Common myeloid progenitor, CD34-positive (primary cell): ENCODE results near the gene TSPEAR.

Source experiments
- CTCF ChIA-PET: fragments of 350-600 bp; sonication (Branson Sonifier 250); formaldehyde crosslinking; loops from one replicate; lab custom pipeline; 2021; ENCODE audit warnings: antibody characterized with exemption; lab: Charles Lee
- POLR2A ChIA-PET: fragments of 350-600 bp; sonication (Branson Sonifier 250); formaldehyde crosslinking; loops from one replicate; lab custom pipeline; 2021; ENCODE audit warnings: antibody characterized with exemption; lab: Charles Lee
- DNase-seq, 3 donors: peaks; one replicate each; pipeline versions ENCODE4 v3.0.0 to v3.0.0-alpha.2; 2013
- H3K27ac ChIP-seq, 2 experiments: 1 replicate in 1 of 2; 2 replicates in 1 of 2; pipeline ENCODE4 v1.7.0; 2013; ENCODE audit warnings: inconsistent platforms in 2 of 2, low read length in 2 of 2, mild to moderate bottlenecking in 2 of 2, low read depth in 1 of 2, moderate library complexity in 1 of 2; ENCODE audit not compliant: severe bottlenecking in 2 of 2, insufficient read depth in 1 of 2, poor library complexity in 1 of 2
- H3K27me3 ChIP-seq, 5 experiments: replicated peaks in 2 of 5; 1 replicate in 3 of 5; 2 replicates in 2 of 5; pipeline versions ENCODE4 v1.6.1 to v1.7.0; 2013; ENCODE audit warnings: low read length in 4 of 5, mild to moderate bottlenecking in 2 of 5, moderate library complexity in 2 of 5, inconsistent platforms in 1 of 5; ENCODE audit not compliant: insufficient read depth in 5 of 5, control insufficient read depth in 4 of 5
- H3K36me3 ChIP-seq, 4 experiments: 1 replicate in 2 of 4; 2 replicates in 2 of 4; pipeline versions ENCODE4 v1.6.1 to v1.7.0; 2013; ENCODE audit warnings: low read length in 3 of 4, control low read depth in 1 of 4, mild to moderate bottlenecking in 1 of 4; ENCODE audit not compliant: control insufficient read depth in 4 of 4, insufficient read depth in 4 of 4
- H3K4me1 ChIP-seq, 4 experiments: 1 replicate in 3 of 4; 2 replicates in 1 of 4; pipeline versions ENCODE4 v1.6.1 to v1.7.1; 2013; ENCODE audit warnings: low read length in 3 of 4, mild to moderate bottlenecking in 3 of 4, control low read depth in 1 of 4, inconsistent platforms in 1 of 4, moderate library complexity in 1 of 4; ENCODE audit not compliant: control insufficient read depth in 4 of 4, insufficient read depth in 4 of 4; ENCODE audit errors: control extremely low read depth in 1 of 4
- H3K4me3 ChIP-seq, 7 experiments: 1 replicate in 4 of 7; 2 replicates in 3 of 7; pipeline versions ENCODE4 v1.5.1 to v1.7.0; 2013; ENCODE audit warnings: mild to moderate bottlenecking in 7 of 7, low read length in 6 of 7, moderate library complexity in 6 of 7, inconsistent platforms in 2 of 7, low read depth in 2 of 7, control low read depth in 1 of 7; ENCODE audit not compliant: insufficient read depth in 4 of 7, control insufficient read depth in 1 of 7; ENCODE audit errors: extremely low read depth in 1 of 7
- H3K9me3 ChIP-seq, 5 experiments: 1 replicate in 4 of 5; 2 replicates in 1 of 5; pipeline versions ENCODE4 v1.6.1 to v1.7.1; 2013; ENCODE audit warnings: low read length in 4 of 5, mild to moderate bottlenecking in 2 of 5, inconsistent platforms in 1 of 5, low read depth in 1 of 5, moderate library complexity in 1 of 5; ENCODE audit not compliant: control insufficient read depth in 4 of 5, insufficient read depth in 2 of 5; ENCODE audit errors: control extremely low read depth in 1 of 5
- WGBS: methylation state at CpG from one replicate; pipeline ENCODE4 v1.1.5; 2013; ENCODE audit not compliant: insufficient coverage; 5-methylcytosine and 5-hydroxymethylcytosine counted together

The TSPEAR gene

GRCh38 chr21:44512496-44513388 is 198.6 kb downstream of the TSPEAR start:
- Histone ChIP-seq H3K36me3 (no peaks in the 10 kb centered on the region), H3K27me3 (no peaks in the 10 kb centered on the region), H3K4me1 (peaks cover 0 to 15% (median 8%) of the 10 kb centered on the region in 4 experiments), H3K4me3 (no peak overlapping the region), H3K9me3 (peaks cover 0 to 2% (median 0%) of the 10 kb centered on the region in 5 experiments), H3K27ac (no peak overlapping the region)
- WGBS = 92% methylated on average over 19 of the region's 21 CpGs
- CTCF ChIA-PET = interaction anchor here (0.9 to 3.1 kb wide), 5 partner anchors 277 to 625 kb away, joined by 3 to 36 read pairs (median 3); no protein-coding TSS in a partner anchor
- POLR2A ChIA-PET = no interaction called here
- no peak for DNase-seq

DNA sequence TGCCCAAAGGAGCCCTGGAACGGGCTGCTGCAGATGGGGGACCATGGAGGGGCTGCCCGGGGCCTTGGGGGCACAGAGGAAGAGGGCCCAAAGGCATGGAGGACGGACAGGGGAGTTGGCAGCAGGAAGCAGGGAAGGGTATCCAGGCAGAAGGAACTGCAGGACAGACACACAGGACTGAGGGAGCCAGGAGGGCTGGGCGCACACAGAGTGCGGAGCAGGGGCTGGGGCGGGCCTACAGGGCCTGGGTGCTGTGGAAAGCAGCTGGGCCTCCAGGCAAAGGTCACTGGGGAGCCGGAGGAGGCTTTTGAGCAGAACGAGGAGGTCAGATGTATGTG is 199.5 kb downstream of the TSPEAR start:
- POLR2A ChIA-PET = no interaction called here
- Histone ChIP-seq H3K27ac (no peak overlapping the region), H3K4me3 (no peak overlapping the region), H3K36me3 (no peaks in the 10 kb centered on the region), H3K4me1 (peaks cover 0 to 15% (median 8%) of the 10 kb centered on the region in 4 experiments), H3K27me3 (no peaks in the 10 kb centered on the region), H3K9me3 (no peaks in the 10 kb centered on the region)
- CTCF ChIA-PET = interaction anchor here (0.9 to 3.1 kb wide), 3 partner anchors 282 to 626 kb away, joined by 3 to 36 read pairs (median 10); partner anchors contain the start of gene UBE2G2
- WGBS = 97% methylated on average over 7 of the region's 8 CpGs
- DNase-seq = no peak

- POLR2A ChIA-PET = no interaction called here
- CTCF ChIA-PET = interaction anchor here (0.8 to 3.1 kb wide), 11 partner anchors 9 to 627 kb away, joined by 3 to 36 read pairs (median 3); partner anchors contain the start of gene UBE2G2
- no peak overlapping the region for H3K27ac ChIP-seq
- no peaks in the 10 kb centered on the region for H3K27me3 ChIP-seq
- peaks cover 0 to 15% (median 8%) of the 10 kb centered on the region in 4 experiments for H3K4me1 ChIP-seq
- DNase-seq = peak in 1 of 3 donors; percentile 7
- H3K4me3 ChIP-seq = peak overlapping the region in 2 of 7 experiments; percentile 69 to 79
- WGBS = 94% methylated on average over 9 of the region's 11 CpGs
- no peaks in the 10 kb centered on the region for H3K36me3 ChIP-seq
- H3K9me3 ChIP-seq = no peaks in the 10 kb centered on the region
Observed at GRCh38 chr21:44511219-44511937, 200.0 kb downstream of the TSPEAR start.

GRCh38 chr21:44510508-44511218 is 200.7 kb downstream of the TSPEAR start:
- Histone ChIP-seq H3K27me3 (no peaks in the 10 kb centered on the region), H3K4me1 (peaks cover 0 to 15% (median 8%) of the 10 kb centered on the region in 4 experiments), H3K36me3 (no peaks in the 10 kb centered on the region), H3K27ac (no peak overlapping the region), H3K4me3 (peak overlapping the region in 6 of 7 experiments; percentile 10 to 79 (median 55)), H3K9me3 (no peaks in the 10 kb centered on the region)
- POLR2A ChIA-PET = interaction anchor here (0.7 kb wide), 1 partner anchor 370 kb away, joined by 3 read pairs; no protein-coding TSS in a partner anchor
- CTCF ChIA-PET = interaction anchor here (0.8 to 3.1 kb wide), 14 partner anchors 9 to 424 kb away, joined by 3 to 36 read pairs (median 3); partner anchors contain the start of gene UBE2G2
- WGBS = 5% methylated on average over 32 of the region's 36 CpGs
- DNase-seq = peak; percentile 62 to 74 (median 73)

DNA sequence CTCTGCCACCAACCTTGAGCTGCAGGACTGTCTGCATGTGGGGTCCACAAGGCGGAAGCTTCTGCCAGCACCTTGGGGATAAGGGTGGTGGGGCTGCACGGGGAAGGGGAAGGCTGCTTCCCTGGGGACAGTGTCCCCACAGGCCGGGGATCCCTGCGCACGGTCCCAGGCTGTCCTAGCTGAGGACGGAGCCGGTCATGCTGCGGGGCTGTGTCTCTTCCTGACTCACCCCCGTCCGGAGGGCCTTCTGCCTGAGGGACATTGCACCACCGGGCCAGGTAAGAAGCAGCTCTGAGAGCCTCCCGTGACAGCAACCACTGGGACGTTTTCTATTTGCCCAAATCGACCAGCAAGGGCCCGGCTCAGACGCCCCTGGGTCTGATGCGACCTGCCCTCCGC is 201.3 kb downstream of the TSPEAR start:
- Histone ChIP-seq H3K36me3 (no peaks in the 10 kb centered on the region), H3K27me3 (no peaks in the 10 kb centered on the region), H3K4me3 (peak overlapping the region in 3 of 7 experiments; percentile 66 to 79 (median 69)), H3K27ac (no peak overlapping the region), H3K4me1 (peaks cover 0 to 15% (median 8%) of the 10 kb centered on the region in 4 experiments), H3K9me3 (no peaks in the 10 kb centered on the region)
- WGBS = 75% methylated on average over 13 of the region's 18 CpGs
- POLR2A ChIA-PET = interaction anchor here (0.7 kb wide), 1 partner anchor 371 kb away, joined by 3 read pairs; no protein-coding TSS in a partner anchor
- CTCF ChIA-PET = interaction anchor here (0.6 to 3.1 kb wide), 13 partner anchors 8 to 1212 kb away, joined by 3 to 36 read pairs (median 3); partner anchors contain the start of gene UBE2G2
- no peak for DNase-seq

DNA sequence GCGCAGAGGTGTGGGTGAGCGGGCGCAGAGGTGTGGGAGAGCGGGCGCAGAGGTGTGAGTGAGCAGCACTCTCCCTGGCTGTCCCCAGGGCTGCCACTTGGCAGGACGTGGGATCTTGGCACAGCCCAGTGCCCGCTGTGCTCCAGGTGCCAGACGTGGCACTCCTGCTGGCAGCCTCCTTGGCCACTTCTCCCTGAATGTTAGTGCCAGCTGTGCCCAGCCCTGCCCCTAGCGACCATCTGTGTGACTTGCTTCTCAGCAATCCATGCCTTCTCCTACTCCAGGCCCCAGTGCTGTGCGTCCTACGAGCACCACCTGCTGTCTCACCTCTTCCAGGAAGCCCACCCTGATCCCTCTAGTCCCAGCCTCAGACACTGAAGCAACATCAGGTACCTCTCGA is 201.8 kb downstream of the TSPEAR start:
- Histone ChIP-seq H3K36me3 (no peaks in the 10 kb centered on the region), H3K27ac (no peak overlapping the region), H3K4me3 (no peak overlapping the region), H3K9me3 (no peaks in the 10 kb centered on the region), H3K4me1 (peaks cover 0 to 15% (median 8%) of the 10 kb centered on the region in 4 experiments), H3K27me3 (no peaks in the 10 kb centered on the region)
- DNase-seq = peak in 2 of 3 donors; percentile 37 to 49
- 88% methylated on average over 12 of the region's 12 CpGs for WGBS
- ChIA-PET CTCF (interaction anchor here (0.6 to 3.1 kb wide), 10 partner anchors 8 to 1213 kb away, joined by 3 to 36 read pairs (median 4); partner anchors contain the start of gene UBE2G2), POLR2A (no interaction called here)
